Hepatocyte (in vitro differentiated cells): ENCODE measurements around the gene COG1.

Experiments
- EZH2 ChIP-seq: fragments of 200-600 bp; sonication (generic); IDR thresholded peaks from 2 replicates; pipeline ENCODE4 v1.6.1; 2016; ENCODE audit warnings: antibody characterized with exemption, mild to moderate bottlenecking, borderline replicate concordance
- EZH2phosphoT487 ChIP-seq: fragments of 200-600 bp; sonication (generic); IDR thresholded peaks from one replicate; pipeline ENCODE4 v1.6.1; 2018; ENCODE audit warnings: antibody characterized with exemption, mild to moderate bottlenecking, low read depth, moderate library complexity; ENCODE audit not compliant: unreplicated experiment, severe bottlenecking
- TF ChIP-seq, protein P1 (sequence below): fragments of 200-600 bp; sonication (generic); IDR thresholded peaks from 2 replicates; pipeline ENCODE4 v1.5.1; 2016; ENCODE audit warnings: antibody characterized with exemption, mild to moderate bottlenecking; ENCODE audit not compliant: poor library complexity

GRCh38 chr17:73148540-73149334 lies 44.1 kb upstream of the COG1 start:
- TF ChIP-seq, protein P1, sequence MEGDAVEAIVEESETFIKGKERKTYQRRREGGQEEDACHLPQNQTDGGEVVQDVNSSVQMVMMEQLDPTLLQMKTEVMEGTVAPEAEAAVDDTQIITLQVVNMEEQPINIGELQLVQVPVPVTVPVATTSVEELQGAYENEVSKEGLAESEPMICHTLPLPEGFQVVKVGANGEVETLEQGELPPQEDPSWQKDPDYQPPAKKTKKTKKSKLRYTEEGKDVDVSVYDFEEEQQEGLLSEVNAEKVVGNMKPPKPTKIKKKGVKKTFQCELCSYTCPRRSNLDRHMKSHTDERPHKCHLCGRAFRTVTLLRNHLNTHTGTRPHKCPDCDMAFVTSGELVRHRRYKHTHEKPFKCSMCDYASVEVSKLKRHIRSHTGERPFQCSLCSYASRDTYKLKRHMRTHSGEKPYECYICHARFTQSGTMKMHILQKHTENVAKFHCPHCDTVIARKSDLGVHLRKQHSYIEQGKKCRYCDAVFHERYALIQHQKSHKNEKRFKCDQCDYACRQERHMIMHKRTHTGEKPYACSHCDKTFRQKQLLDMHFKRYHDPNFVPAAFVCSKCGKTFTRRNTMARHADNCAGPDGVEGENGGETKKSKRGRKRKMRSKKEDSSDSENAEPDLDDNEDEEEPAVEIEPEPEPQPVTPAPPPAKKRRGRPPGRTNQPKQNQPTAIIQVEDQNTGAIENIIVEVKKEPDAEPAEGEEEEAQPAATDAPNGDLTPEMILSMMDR, result no peak
- TF ChIP-seq EZH2 (no peak), EZH2phosphoT487 (no peak)
